Liver (tissue), 9 donors: ENCODE measurements around the gene SERPINB12. TPM values are rescaled to one million over a fixed set of nuclear protein-coding genes. Genes with fewer than 3 reads are reported as not detected.

Experiments used
- DNase-seq: peaks from one replicate; pipeline ENCODE4 v3.0.0-alpha.2; 2017; ENCODE audit warnings: low spot score
- H3K27ac ChIP-seq, 2 donors: one replicate each; pipeline ENCODE4 v1.7.0; 2013; ENCODE audit warnings: inconsistent platforms in 2 of 2, low read length in 2 of 2, control low read depth in 1 of 2, low read depth in 1 of 2, mild to moderate bottlenecking in 1 of 2
- H3K27me3 ChIP-seq, 4 donors: one replicate each; pipeline versions ENCODE4 v1.6.1 to v1.7.0; 2013; ENCODE audit warnings: low read length in 3 of 4, inconsistent platforms in 1 of 4, mild to moderate bottlenecking in 1 of 4, moderate library complexity in 1 of 4; ENCODE audit not compliant: control insufficient read depth in 4 of 4, insufficient read depth in 4 of 4
- H3K36me3 ChIP-seq, 4 donors: one replicate each; pipeline versions ENCODE4 v1.6.1 to v1.7.0; 2013; ENCODE audit warnings: low read length in 3 of 4, mild to moderate bottlenecking in 3 of 4, low read depth in 1 of 4, moderate library complexity in 1 of 4; ENCODE audit not compliant: control insufficient read depth in 4 of 4, insufficient read depth in 3 of 4
- H3K4me1 ChIP-seq, 4 donors: one replicate each; pipeline versions ENCODE4 v1.6.1 to v1.7.0; 2013; ENCODE audit warnings: low read length in 3 of 4, mild to moderate bottlenecking in 3 of 4, moderate library complexity in 1 of 4; ENCODE audit not compliant: control insufficient read depth in 4 of 4, insufficient read depth in 4 of 4
- H3K4me3 ChIP-seq, 3 donors: one replicate each; pipeline versions ENCODE4 v1.6.1 to v1.7.0; 2013; ENCODE audit warnings: low read length in 3 of 3, control low read depth in 1 of 3, low read depth in 1 of 3, mild to moderate bottlenecking in 1 of 3
- H3K9ac ChIP-seq, 2 donors: one replicate each; pipeline ENCODE4 v1.7.0; 2013; ENCODE audit warnings: low read length in 2 of 2, mild to moderate bottlenecking in 2 of 2, moderate library complexity in 2 of 2, control low read depth in 1 of 2, low read depth in 1 of 2
- H3K9me3 ChIP-seq, 4 donors: one replicate each; pipeline versions ENCODE4 v1.6.1 to v1.7.0; 2013; ENCODE audit warnings: low read length in 3 of 4; ENCODE audit not compliant: control insufficient read depth in 4 of 4
- ATF3 ChIP-seq: IDR thresholded peaks from 2 replicates; pipeline ENCODE4 v1.6.1; 2016; ENCODE audit warnings: antibody characterized with exemption
- CTCF ChIP-seq: fragments of 150-350 bp; IDR thresholded peaks from 2 replicates; pipeline ENCODE4 v1.5.1; 2017; ENCODE audit warnings: improper control_type of control experiment, low read depth, low read length; ENCODE audit not compliant: missing input control
- EGR1 ChIP-seq, 2 donors: IDR thresholded peaks; 2 replicates each; pipeline ENCODE4 v1.6.1; 2016 to 2018; ENCODE audit warnings: antibody characterized with exemption in 2 of 2, low read depth in 2 of 2
- FOXA1 ChIP-seq: IDR thresholded peaks from 2 replicates; pipeline ENCODE4 v1.6.1; 2016; ENCODE audit warnings: antibody characterized with exemption
- FOXA2 ChIP-seq: IDR thresholded peaks from 2 replicates; pipeline ENCODE4 v1.6.1; 2016; ENCODE audit warnings: antibody characterized with exemption
- GABPA ChIP-seq, 2 donors: IDR thresholded peaks in 1 of 2; conservative IDR thresholded peaks in 1 of 2; 2 replicates each; pipeline ENCODE4 v1.6.1; 2016; ENCODE audit warnings: antibody characterized with exemption in 2 of 2, mild to moderate bottlenecking in 1 of 2, moderate library complexity in 1 of 2
- HNF4A ChIP-seq, 2 donors: conservative IDR thresholded peaks; 2 replicates each; pipeline ENCODE4 v1.6.1; 2016; ENCODE audit warnings: antibody characterized with exemption in 2 of 2, mild to moderate bottlenecking in 2 of 2
- HNF4G ChIP-seq: IDR thresholded peaks from 2 replicates; pipeline ENCODE4 v1.6.1; 2016; ENCODE audit warnings: antibody characterized with exemption
- JUND ChIP-seq, 2 donors: IDR thresholded peaks; 2 replicates each; pipeline ENCODE4 v1.6.1; 2016; ENCODE audit warnings: antibody characterized with exemption in 2 of 2
- NR2F2 ChIP-seq: IDR thresholded peaks from 2 replicates; pipeline ENCODE4 v1.6.1; 2016; ENCODE audit warnings: antibody characterized with exemption
- RAD21 ChIP-seq, 2 donors: IDR thresholded peaks; 2 replicates each; pipeline ENCODE4 v1.6.1; 2016; ENCODE audit warnings: antibody characterized with exemption in 2 of 2, mild to moderate bottlenecking in 2 of 2
- REST ChIP-seq: IDR thresholded peaks from 2 replicates; pipeline ENCODE4 v1.6.1; 2016; ENCODE audit warnings: antibody characterized with exemption, mild to moderate bottlenecking
- RXRA ChIP-seq, 2 donors: IDR thresholded peaks; 2 replicates each; pipeline ENCODE4 v1.6.1; 2017 to 2018; ENCODE audit warnings: antibody characterized with exemption in 2 of 2, mild to moderate bottlenecking in 1 of 2
- SP1 ChIP-seq: IDR thresholded peaks from 2 replicates; pipeline ENCODE4 v1.6.1; 2018; ENCODE audit warnings: antibody characterized with exemption, mild to moderate bottlenecking
- TAF1 ChIP-seq: conservative IDR thresholded peaks from 2 replicates; pipeline ENCODE4 v1.6.1; 2016; ENCODE audit warnings: antibody characterized with exemption, mild to moderate bottlenecking
- YY1 ChIP-seq: IDR thresholded peaks from 2 replicates; pipeline ENCODE4 v1.6.1; 2016; ENCODE audit warnings: antibody characterized with exemption, mild to moderate bottlenecking
- ZBTB33 ChIP-seq: IDR thresholded peaks from 2 replicates; pipeline ENCODE4 v1.6.1; 2016; ENCODE audit warnings: antibody characterized with exemption
- WGBS: extraction: QIAGEN DNeasy Blood & Tissue Kit; methylation state at CpG from one replicate; pipeline ENCODE4 v1.1.7; 2013; 5-methylcytosine and 5-hydroxymethylcytosine counted together
- polyA plus RNA-seq, 2 donors: library from polyadenylated mRNA; stranded (reverse) in 1 of 2; unstranded in 1 of 2; fragments of 200-250 nt in 1 of 2; fragments of >200 nt in 1 of 2; fragmentation: Nextera tagmentation in 1 of 2; extraction: Ambion mirVana in 1 of 2; gene quantifications; one replicate each; pipeline versions ENCODE4 v1.2.1 to v1.2.3, GENCODE V29; 2013 to 2015
- total RNA-seq, 2 donors: library from RNA; depleted of rRNA; stranded (reverse); fragments of >200 nt; gene quantifications; one replicate each; pipeline ENCODE4 v1.2.3, GENCODE V29; 2014
- TF ChIP-seq, protein P1 (sequence below): IDR thresholded peaks from 2 replicates; pipeline ENCODE4 v1.6.1; 2016; ENCODE audit warnings: antibody characterized with exemption
- donor health status: healthy.
- donor health status: healthy.
- donor health status: healthy.
- donor health status: healthy.
- donor health status: healthy.

SERPINB12 gene
- total and polyA plus RNA-seq, 4 donors, result not detected

GRCh38 chr18:63528863-63529492 lies 13.2 kb upstream of the SERPINB12 start:
- Histone ChIP-seq H3K9ac (no peak overlapping the region), H3K36me3 (no peaks in the 10 kb centered on the region), H3K9me3 (no peaks in the 10 kb centered on the region), H3K27ac (no peak overlapping the region), H3K4me1 (peaks cover 0 to 3% (median 0%) of the 10 kb centered on the region in 4 donors), H3K27me3 (no peaks in the 10 kb centered on the region), H3K4me3 (no peak overlapping the region)
- DNase-seq, result no peak
- WGBS, result 45% methylated on average over 5 of the region's 5 CpGs
- TF ChIP-seq GABPA (IDR thresholded peaks at IDR 0.05 in 1 of 2, conservative IDR thresholded peaks at IDR 0.05 in 1 of 2) (no peak), HNF4A (conservative IDR thresholded peaks at IDR 0.05) (no peak), EGR1 (IDR thresholded peaks at IDR 0.05; ENCODE audit: low read depth in 2 of 2) (no peak), ATF3 (no peak), REST (no peak), CTCF (no peak), TAF1 (no peak), RAD21 (IDR thresholded peaks at IDR 0.05) (no peak), YY1 (no peak), HNF4G (no peak)
- TF ChIP-seq, protein P1, sequence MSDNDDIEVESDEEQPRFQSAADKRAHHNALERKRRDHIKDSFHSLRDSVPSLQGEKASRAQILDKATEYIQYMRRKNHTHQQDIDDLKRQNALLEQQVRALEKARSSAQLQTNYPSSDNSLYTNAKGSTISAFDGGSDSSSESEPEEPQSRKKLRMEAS, result no peak

DNA sequence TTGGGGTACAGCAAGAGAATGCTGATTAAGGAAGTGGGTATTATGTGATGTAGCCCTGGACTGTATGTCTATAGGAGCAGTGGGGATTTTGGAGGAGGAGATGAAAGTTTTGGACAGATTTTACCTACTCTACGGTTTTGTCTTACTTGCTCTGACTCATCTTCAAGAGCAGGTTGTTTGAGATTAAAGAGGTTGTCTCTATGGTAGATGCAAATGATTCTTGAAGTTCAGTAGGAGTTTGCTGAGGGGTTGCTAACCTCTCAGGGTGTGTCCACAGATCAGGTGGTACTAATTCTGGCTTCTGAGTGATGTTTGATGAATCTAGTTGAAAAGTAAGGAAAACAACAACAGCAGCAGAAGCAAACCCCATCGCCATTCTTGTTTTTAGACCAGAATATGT lies 9.7 kb upstream of the SERPINB12 start:
- 95% methylated on average over 2 of the region's 2 CpGs for WGBS
- no peaks in the 10 kb centered on the region for H3K27me3 ChIP-seq
- H3K4me3 ChIP-seq, result no peak overlapping the region
- H3K4me1 ChIP-seq, result peaks cover 0 to 3% (median 0%) of the 10 kb centered on the region in 4 donors
- no peaks in the 10 kb centered on the region for H3K9me3 ChIP-seq
- no peak for DNase-seq
- H3K27ac ChIP-seq, result no peak overlapping the region
- no peaks in the 10 kb centered on the region for H3K36me3 ChIP-seq
- H3K9ac ChIP-seq, result no peak overlapping the region
- TF ChIP-seq YY1 (no peak), HNF4G (no peak), EGR1 (IDR thresholded peaks at IDR 0.05; ENCODE audit: low read depth in 2 of 2) (no peak), SP1 (no peak), HNF4A (conservative IDR thresholded peaks at IDR 0.05) (no peak), GABPA (IDR thresholded peaks at IDR 0.05 in 1 of 2, conservative IDR thresholded peaks at IDR 0.05 in 1 of 2) (no peak), RAD21 (IDR thresholded peaks at IDR 0.05) (no peak), ZBTB33 (no peak), NR2F2 (no peak), REST (no peak), FOXA2 (no peak), FOXA1 (no peak), JUND (IDR thresholded peaks at IDR 0.05) (no peak), RXRA (IDR thresholded peaks at IDR 0.05) (no peak), TAF1 (no peak)
- TF ChIP-seq, protein P1, result no peak
